ENCODE measurements around the gene RPL22.

The RPL22 gene

DNA sequence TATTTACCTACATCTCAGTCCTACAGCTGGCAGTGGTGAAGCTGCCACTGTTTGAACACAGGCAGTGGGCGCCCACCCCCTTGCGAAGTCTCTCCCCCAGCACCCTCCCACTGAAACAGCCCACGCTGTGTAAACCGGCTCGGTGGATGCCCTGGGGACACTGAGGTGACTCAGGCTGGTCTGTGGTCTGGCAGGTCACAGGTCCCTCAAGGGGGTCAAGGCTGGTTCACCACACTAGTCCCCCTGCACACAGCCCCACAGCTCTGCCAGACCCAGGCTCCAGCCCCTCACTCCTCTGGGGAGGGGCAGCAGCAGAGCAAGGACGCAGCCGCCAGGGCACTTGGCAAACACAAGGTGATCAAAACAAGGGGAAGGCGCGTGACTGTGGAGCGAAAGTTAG is 26.8 kb downstream of the RPL22 start:
- DNase-seq (ENCODE audit: low read depth, low spot score): no peak

- no peak for DNase-seq (ENCODE audit: low read depth, low spot score)
Observed at GRCh38 chr1:6171548-6172124, 27.8 kb downstream of the RPL22 start.

- no peak for DNase-seq (ENCODE audit: low read depth, low spot score)
Observed at GRCh38 chr1:6170742-6171201, 28.6 kb downstream of the RPL22 start.

DNA sequence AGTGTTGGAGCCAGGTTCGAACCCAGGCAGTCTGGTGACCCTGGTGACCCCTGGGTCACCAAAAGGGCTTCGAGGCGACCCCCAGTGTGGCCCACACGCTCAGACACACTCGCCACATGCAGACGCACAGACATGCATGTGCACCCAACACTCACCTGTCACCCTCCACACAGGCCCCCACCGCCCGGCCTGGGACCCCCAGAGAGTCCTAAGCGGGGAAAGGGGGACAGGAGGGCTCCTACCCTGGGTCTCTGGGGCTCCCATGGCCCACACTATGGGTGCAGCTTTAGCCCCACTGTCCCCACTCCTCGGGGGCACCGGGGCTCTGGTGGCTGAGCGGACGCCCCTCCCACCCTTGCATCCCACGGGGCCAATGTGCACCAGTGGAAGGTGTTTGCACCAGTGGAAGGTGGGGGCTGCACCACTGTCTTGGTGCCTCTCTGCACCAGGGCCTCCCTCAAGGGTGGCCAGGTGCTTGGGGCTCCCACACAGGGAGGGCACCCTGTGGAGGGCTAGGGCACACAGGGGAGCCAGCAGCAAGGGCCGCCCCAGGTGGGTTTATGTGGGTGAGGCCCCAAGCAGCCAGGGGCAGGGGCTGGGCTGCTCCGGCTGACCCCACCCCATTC is 29.2 kb downstream of the RPL22 start:
- no peak for DNase-seq (ENCODE audit: low read depth, low spot score)

DNA sequence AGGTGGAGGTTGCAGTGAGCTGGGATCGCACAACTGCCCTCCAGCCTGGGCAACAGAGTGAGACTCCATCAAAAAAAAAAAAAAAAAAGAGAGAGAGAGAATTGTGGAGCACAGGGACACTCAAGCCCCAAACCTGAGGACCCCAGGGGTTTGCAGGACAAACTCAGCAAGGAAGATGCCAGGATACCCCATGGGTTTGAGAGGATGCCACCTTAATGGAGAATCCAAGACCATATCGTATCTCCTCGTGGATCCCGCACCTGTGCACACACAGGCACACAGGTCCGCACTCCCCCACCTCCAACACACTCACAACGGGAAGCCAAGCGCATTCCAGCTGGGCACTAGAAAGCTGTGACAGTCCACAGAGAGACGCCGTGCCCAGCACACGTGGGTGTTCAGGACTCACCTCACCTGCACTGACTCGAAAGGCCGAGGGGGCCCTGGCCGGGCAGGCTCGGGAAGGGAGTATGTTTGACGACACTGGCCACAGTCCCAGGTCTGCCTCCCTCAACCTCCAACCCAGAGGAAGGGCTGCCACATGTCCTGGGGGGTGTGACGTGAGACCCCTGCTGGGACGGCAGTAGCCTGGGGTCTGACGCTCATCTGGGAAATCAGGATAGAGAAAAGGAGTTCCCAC is 30.3 kb downstream of the RPL22 start:
- DNase-seq (ENCODE audit: low read depth, low spot score): no peak

GRCh38 chr1:6167391-6168303 is 31.7 kb downstream of the RPL22 start:
- no peak for DNase-seq (ENCODE audit: low read depth, low spot score)

GRCh38 chr1:6166655-6167390 is 32.6 kb downstream of the RPL22 start:
- no peak for DNase-seq (ENCODE audit: low read depth, low spot score)

DNA sequence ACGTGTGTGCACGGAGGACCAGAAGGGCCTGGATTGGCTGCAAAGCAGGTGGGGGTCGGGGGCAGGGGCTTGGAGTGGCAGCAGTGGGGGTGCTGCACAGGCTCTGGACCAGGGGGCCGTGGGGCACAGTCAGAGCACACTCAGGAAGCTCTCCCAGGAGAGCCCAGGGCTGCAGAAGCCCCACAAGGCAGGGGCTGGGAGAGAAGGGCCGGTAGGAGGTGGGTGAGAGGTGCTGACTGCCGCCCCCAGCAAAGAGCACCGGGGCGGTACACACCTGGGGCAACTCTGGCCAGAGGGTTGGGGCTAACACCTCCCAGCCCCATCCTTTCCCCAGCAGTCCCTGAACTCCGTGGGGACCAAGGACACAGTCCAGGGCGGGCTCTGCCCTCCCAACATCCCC is 33.2 kb downstream of the RPL22 start:
- no peak for DNase-seq (ENCODE audit: low read depth, low spot score)

GRCh38 chr1:6165441-6165985 is 33.9 kb downstream of the RPL22 start:
- DNase-seq (ENCODE audit: low read depth, low spot score): no peak

DNA sequence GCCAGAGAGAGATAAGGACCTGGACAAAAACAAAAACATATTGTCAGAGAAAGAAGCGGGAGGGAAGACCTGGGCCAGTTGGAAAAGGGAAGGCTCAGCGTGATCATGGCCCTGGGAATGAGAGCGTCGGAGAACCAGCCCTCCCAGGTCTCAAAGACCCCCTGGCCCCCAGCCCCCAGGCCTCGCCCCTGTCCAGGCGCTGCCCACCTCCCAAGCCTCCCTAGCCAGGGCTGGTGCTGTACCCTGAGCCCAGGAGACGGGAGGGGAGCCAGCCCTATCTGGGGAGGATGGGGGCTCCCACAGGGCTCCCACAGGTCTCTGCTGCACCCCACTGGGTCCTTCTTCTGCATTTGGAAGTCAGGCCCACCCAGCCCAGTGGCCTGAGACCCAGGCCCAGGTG is 34.4 kb downstream of the RPL22 start:
- no peak for DNase-seq (ENCODE audit: low read depth, low spot score)

DNA sequence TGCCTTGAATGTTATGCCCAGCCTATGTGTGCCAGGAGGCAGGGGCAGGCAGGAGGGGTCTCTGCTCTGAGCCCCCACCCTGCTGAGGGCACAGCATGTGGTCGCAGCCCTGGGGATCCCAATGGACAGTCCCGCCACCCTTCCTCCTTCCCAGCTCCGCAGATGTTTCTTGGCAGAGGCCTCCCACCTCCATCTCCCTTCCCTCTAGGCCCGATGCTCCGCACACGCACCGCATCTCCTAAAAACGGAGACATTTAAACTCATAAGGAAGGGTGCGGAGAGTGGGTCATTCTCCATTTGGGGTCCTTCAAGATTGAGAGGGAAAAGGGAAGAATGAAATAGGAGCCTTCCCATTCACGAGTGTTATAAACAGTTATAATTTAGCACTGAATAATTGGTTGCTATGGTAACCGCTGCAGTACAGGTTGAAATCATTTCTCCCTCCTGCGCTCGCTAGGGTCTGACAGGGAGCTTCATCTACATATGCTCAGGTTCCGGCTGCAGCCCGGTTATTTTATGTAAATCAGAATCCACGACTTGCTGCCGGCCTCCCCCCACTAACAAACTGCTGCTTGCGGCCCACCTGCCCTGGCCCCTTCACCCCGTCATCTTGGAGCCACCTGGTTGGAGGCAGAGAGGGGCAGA is 35.3 kb downstream of the RPL22 start:
- no peak for DNase-seq (ENCODE audit: low read depth, low spot score)

DNA sequence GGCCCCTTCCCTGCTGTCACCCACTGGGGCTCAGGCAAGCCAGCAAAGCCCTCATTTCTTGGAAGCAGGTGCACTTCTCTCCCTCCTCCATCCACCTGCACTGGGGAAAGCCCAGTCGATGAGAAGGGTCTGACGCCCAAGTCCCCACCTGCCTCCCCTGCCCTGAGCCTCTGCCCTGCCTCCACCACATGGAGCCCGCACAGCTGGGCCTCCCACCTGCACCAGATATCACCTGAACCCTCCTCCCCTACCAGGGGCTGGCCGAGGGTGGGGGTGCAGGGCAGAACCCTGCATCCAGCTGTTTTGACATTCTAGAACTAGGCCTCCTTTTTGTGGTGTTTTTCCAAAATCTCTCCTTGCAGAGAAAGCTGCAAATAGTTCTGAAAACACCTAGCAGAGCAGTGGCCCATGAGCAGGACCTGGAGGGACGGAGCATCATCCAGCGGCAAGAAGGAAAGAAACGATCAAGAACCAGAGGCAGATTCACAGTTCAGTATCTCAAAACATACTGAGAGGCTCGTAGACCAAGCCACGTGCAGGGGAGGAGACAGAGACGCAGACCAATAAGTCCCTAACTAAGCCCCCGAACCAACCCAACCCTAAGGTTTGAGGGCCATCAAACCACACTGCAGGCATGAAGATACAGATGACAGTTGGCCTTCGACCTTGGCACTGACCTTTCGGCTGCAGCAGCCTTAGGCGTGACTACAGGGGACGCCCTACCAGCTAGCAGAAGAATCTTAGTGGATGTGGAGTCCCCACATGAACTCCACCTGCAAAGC is 36.0 kb downstream of the RPL22 start:
- DNase-seq (ENCODE audit: low read depth, low spot score): no peak

DNA sequence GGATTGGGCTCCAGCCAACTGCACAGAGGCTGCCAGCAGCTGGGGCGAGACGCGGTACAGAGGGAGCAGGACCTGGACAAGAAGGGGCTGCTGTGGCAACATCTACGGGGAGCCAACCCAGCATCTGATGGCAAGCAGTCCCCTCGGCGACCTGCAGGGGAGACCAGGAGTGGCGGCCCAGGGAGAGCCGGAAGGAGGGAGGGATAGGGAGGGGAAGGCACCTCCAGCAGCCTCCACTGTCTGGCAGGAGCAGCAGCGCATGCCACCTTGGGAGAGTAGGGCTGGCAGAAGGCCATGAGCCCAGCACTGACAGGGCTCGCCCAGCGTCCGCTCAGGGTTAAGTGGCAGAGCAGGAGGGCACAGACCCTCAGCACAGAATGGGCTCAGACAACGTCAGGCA is 36.6 kb downstream of the RPL22 start:
- DNase-seq (ENCODE audit: low read depth, low spot score): no peak

DNA sequence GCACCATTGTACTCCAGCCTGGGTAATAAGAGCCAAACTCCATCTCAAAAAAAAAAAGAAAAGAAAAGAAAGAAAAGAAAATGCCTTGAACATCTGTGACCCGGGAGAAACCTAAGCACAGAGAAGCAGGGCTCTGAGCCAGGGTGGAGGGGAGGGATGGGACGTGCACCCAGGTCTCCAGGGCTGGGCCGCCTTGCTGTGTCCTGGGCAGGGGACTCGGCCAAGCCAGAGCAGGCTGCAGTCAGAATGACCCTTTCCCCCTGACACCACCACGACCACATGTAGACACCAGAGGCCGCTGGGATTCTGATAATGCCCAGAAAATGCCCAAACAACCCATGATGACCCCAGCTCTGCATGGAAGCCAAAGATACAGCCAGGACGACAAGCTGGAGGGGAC is 37.1 kb downstream of the RPL22 start:
- DNase-seq (ENCODE audit: low read depth, low spot score): no peak

DNA sequence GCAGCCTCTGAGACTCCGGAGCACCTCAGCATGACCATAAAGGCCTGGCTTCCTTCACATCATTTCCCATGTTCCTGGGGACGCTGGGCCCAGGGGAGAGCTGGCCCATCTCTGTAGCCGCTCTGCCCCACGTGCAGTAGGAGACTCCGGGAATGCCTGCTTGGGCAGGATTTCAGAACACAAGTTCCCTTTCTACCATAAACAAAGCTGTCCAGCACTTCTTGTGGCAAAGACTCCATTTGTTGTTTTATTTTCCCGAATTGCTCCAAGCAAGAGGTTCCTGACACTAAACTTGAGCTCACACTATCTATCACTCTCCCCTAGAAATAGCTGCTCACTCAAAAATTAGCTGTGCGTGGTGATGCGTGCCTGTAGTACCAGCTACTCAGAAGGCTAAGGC is 41.2 kb downstream of the RPL22 start:
- no peak for DNase-seq (ENCODE audit: low read depth, low spot score)

DNA sequence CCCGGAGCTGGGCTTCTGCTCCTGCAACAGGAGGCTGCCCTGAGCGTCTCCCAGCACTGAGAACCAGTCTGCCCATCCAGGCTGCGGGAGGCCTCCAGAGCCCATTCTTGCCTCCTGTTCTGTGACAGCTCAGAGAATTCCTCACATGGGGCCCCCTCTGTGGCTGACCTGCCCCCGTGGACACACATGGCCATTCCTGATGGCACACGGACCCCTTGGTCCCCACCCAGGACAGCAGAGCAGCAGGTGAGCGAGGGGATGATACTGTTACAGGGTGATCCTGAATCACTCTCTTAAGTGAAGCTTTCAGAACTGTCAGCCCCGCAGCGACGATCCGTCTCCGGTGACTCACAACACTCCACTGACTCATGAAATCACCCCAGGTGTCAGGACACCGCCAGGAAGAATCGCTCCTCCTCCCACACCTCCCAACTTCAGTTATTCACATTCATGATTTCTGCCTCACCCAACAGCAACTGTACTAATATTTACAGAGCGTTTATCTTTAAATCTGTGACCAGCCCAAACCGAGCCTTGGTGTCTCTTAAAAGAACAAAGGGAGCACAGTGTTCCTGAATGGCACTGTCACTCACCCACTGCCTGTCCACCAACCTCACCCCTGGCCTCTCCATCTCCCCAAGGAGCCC is 41.7 kb downstream of the RPL22 start:
- no peak for DNase-seq (ENCODE audit: low read depth, low spot score)

DNA sequence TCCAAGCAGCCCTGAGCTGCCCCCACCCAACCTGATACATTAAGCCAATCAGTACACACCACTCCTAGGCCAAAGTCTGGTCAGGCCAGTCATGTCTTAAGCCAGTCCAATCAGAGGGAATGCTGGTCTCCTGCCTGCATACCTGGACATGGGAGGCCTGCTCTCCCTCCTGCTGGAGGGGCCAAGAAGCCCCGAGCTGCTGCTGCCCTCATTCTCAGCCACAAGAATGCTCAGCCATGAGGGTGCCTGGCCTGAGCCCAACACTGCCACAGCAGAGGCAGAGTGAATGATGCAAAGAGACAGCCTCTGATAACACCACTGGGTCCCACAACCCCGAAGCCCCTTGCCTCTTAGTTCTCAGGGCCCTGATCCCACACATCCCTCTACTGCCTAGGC is 42.3 kb downstream of the RPL22 start:
- DNase-seq (ENCODE audit: low read depth, low spot score): no peak

- no peak for DNase-seq (ENCODE audit: low read depth, low spot score)
Observed at GRCh38 chr1:6154525-6155319, 44.7 kb downstream of the RPL22 start.

GRCh38 chr1:6152882-6153281 is 46.5 kb downstream of the RPL22 start:
- DNase-seq (ENCODE audit: low read depth, low spot score): no peak

All from iPS DF 19.7 (cell line).